KG1 (cell line): ENCODE measurements around the gene HOXC9.

ENCODE experiments used
- DNase-seq: peaks from one replicate; lab custom pipeline; 2025; lab: John Stamatoyannopoulos, UW

Gene HOXC9

DNA sequence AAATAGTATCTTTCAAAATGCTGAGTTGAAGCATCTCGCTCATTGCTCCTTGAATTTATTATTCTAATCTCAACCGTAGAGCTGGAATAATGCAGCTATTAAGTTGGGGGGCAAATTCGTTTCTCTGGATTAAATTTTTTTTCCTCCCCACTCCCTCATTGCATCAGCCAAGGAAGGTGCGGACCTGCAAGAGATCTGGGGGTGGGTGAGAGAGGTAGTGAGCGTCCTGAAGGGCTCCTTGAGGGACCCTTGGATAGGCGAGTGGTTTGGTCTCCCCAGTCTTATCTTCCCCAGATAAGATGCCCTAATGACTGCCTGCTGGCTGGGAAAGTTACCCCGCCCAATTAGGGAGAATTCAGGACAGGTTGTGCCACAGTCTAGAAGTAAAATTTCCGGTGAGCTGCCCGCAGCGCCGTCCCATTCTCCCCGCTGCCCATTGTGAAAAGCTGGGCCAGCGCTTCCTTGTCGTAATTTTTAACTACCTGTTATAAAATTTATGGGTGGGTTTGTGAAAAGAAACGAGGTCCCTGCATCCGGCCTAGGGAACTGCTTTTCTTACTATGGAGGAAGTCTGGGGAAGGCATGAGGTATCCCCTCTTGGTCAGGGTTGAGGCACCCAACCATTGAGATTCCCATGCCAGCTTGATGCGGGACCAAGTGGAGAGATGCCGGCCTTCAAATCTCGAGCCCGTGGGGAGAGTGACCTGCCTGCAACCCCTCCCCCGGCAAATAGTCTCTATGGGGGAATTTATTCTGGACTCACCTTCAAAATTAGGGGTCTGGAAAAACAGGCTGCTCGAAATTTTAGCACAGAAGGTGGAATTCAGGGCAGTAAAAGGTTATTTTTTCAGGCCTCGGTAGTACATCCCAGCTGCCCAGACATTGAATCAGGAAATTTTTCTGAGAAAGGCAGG lies 15.3 kb downstream of the HOXC9 start:
- no peak for DNase-seq

DNA sequence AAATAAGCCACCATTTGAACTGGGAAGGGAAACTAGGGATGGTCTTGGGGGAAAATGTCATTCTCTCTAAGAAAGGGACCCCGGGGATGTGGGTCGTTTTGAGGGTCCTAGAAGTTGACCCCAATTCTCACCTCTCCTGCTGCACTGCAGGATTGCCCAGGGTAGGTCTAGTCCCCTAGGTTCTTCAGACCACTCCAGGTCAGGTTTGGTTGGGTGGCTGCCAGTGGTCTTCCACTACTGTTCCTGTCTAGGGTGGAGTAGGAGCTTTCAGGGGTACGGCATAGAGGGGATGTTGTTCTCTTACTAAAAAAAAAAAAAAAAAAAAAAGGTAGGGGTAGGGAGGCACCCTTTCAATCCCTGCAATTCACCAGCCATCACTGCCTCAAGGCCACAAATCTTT lies 16.1 kb downstream of the HOXC9 start:
- DNase-seq = no peak

GRCh38 chr12:54016478-54016964 lies 16.6 kb downstream of the HOXC9 start:
- DNase-seq = no peak

DNA sequence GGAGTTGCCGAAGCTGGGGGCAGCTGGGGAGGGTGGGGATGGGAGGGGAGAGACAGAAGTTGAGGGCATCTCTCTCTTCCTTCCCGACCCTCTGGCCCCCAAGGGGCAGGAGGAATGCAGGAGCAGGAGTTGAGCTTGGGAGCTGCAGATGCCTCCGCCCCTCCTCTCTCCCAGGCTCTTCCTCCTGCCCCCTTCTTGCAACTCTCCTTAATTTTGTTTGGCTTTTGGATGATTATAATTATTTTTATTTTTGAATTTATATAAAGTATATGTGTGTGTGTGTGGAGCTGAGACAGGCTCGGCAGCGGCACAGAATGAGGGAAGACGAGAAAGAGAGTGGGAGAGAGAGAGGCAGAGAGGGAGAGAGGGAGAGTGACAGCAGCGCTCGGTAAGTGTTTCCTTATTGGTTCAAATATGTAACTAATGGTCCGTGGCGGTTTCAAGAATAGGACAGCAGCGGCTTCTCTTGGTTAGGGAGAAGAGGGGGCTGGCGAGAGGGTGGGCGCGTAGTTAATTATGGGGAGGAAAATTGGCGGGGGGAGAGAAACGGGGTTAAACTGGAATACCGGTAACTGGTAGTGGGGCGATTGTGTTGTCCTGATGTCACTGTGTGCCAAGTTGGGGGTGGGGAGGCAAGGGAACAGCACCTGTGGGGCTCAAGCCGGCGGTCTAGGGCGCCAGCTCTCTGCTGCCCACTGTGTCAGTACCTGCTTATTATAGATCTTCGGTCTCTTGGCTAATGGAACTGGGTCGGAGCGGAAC lies 17.2 kb downstream of the HOXC9 start:
- no peak for DNase-seq

DNA sequence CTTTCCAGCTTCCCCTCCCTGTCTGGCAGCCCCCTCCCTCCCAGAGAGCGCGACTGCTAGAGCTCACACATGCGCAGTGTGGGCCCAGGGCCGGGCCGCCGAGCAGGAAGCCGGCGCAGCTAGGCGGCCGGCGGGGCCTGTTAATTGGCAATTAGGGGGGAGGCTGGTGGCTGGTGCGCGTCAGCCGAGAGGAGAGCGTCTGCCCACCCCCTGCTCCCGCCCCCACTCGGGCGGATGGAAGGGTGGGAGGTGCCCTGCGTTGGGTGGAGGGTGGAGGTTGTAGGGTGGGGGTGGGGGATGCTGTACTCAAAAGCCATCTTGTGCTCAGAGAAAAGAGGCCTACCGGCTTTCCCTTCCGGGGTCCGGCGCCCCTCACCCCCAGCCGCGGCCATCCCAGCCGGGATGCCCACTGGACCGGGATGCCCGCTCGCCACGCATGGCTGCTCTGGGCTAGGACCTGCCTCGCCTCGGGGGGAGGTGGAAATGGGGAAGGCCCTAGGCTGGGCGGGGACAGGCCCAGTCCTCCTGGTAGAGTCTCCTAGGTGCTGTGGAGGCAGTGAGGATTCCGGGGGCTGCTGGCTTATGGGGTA lies 18.0 kb downstream of the HOXC9 start:
- DNase-seq = no peak

DNA sequence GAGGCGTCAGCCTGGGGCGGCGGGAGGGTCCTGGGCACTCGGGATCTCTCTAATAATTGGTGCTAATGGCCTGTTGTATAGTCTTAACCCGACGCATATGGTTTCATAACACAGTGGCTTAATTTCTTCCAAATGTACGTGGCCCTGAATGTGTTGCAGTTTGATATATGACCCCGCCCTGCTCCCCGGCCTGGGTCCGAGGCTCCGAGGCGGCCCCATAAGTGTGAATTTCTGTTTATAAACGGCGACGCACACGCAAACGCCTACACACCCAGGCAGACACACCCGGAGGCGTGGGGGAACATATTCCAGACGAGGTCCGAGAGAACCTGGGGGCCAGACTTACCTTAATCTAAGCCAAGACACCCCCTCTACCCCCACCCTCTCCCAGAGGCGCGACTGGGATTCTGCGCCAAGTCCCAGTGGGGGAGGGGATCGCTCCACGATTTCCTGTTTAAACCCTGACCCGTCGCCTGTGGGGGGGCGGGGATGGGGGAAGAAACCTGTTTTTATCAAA lies 18.6 kb downstream of the HOXC9 start:
- no peak for DNase-seq

DNA sequence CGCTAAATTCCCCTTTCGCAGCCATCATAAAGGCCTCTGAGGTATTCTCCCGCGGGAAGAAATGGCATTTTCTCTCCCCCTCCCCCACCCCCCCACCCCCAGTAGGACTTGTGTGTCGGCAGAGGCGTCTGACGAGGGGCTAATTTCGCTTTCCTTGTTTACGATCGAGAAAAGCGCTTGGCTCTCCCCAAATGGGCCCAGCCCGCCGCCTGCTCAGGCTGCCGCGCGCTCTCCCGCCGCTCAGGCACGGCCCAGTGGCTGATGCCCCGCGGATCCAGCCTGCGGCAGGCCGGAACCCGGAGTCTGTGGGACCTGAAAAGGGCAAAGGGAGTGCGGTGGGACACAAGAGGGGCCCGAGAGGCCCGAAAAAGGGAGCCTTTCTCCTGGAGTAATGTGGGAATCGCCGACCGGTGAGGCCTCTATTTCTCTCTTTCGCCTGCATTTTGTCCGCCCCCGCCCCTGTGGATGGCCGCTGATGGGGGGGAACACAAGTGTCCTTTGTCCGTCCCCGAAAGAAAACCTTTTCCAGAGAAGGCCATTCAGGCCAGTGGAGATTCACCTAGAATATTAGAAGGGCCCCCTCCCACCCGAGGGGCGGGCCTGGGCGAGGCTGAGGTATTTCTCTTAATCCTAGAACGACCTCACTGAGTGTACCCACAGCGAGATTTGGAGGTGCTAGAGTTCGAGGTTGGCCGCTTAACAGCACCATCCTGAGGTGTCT lies 19.3 kb downstream of the HOXC9 start:
- DNase-seq = no peak

GRCh38 chr12:54019924-54020590 lies 20.1 kb downstream of the HOXC9 start:
- no peak for DNase-seq

GRCh38 chr12:54020591-54021405 lies 20.8 kb downstream of the HOXC9 start:
- no peak for DNase-seq

DNA sequence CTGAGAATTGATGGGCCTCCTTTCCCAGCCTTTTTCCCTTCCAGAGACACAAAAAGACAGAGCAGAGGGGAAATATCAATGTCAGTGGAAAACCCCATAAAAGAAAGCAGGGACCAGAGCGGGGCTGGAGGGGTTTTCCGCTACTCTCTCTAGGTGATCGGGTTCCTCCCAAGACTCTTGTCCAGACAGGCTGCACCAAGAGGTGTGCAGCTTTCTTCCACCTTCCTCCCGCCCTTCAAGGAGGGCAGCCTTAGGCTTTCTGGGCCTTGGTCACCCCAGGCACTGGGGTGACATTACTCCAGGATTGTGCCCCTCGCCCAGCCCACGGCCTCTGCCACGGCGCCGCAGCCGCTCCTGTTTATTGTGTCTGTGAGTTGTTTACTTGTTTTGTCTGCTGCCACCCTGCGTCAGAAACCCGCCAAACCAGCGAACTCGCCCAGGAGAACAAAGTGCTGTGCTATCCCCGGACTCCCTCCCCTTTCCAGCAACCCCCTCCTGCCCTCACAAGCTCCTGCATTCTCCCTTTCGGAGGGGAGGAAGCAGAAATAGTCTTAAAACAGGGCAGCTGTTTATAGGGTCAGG lies 21.6 kb downstream of the HOXC9 start:
- no peak for DNase-seq

DNA sequence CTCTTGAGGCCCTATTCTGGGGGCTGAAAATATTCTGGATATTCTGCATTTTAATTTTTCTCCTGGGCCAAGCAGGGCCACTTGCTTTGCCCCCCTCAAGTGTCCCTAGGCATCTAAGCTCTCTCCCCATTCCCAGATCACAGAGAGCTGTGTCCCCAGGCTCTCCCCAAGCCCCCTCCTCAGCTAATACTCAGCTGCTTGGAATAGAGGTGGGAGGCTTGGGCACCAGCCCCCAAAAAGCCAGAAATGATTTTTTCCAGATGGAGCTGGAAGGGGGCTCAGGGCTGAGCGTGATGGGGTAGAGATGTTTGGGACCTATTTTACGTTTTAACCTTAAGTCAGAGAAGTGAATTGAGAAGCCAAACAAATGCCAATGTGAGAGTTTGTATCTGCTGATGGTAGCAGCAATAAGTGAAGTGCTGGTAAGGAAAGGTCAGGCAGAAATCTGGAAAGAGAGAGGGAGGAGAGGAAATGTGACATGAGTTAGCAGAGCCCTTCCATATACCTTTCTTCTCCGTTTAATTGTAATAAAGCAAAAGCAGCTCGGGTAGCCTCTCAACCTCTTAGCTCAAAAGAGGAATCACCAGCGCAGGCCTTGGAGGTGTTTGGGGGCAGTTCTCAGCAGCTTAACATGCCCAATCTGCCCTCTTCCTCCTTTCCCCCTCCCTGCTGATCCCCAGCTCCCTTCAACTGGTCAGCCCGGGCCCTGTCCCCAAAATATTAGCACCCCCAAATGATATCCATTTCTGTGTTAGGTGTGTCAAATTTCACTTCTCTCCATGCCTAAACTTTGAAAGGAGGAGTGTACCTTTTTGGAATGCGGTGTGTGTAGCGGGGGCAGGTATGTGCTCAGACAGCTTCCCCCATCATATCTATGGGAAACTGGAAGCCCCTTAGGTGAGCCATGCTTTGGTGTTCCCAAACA lies 23.3 kb downstream of the HOXC9 start:
- no peak for DNase-seq

DNA sequence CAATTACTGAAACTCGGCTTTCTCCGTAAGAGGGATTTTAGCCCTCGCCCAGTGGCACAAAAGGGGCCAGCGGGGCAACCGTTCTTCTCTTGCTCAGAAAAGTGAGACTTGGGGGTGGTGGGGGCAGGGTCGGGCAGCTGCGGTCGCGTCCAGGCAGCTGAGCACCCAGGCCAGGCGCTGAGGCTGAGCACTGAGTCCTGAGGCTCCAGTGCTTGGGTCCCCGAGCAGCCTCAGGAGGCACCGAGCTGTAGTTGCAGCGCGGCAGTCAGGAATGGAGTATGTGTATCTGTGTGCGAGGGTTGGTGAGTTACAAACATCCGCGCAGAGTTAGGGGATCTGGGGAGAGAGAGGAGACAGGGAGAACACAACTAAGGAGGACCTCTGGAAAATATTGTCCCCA lies 24.2 kb downstream of the HOXC9 start:
- no peak for DNase-seq

DNA sequence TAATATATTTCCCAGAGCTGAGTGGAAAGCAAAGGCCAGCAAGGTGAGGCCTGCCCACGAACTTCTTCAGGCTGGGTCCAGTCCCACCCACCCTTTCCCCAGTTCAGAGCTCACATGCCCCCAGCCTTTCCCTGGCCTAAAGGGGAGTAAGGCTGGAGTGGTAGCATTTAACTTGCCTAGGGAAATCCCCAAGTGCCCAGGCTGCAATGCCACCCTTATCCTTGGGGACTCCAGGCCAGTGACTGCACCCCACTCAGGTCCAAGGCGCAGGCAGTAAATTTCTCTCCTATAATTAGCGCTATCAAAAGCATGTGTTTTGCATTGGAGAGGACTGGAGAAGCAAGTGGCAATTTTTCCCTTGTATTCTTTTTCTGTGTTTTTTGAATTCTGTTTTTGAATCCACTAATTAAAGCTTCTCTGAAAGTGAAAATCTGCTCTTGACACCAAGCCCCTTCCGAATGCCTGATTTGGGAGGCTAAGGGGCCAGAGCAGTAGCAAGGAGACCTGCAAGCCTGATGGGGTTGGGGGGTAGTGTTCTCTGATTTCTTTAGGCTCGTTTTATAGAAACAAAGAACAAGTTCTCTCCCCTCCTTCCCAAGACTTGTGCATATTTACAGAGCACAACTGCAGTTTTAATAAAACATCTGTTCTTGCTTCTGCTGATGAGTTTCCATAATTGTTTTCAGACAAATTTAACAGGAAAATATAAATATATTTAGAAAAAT lies 24.8 kb downstream of the HOXC9 start:
- DNase-seq = no peak

- DNase-seq = no peak
Measured at GRCh38 chr12:54025499-54026405, 25.8 kb downstream of the HOXC9 start.

- no peak for DNase-seq
Measured at GRCh38 chr12:54026640-54027441, 26.9 kb downstream of the HOXC9 start.

GRCh38 chr12:54027442-54027786 lies 27.5 kb downstream of the HOXC9 start:
- DNase-seq = no peak
